Neural progenitor cell (in vitro differentiated cells): ENCODE data around the gene NOXO1.

Source experiments
- EZH2 ChIP-seq: fragments of 200-600 bp; sonication (generic); IDR thresholded peaks from 2 replicates; pipeline ENCODE4 v1.6.1; 2017; ENCODE audit warnings: antibody characterized with exemption, mild to moderate bottlenecking, moderate library complexity
- EZH2phosphoT487 ChIP-seq: fragments of 200-600 bp; sonication (generic); IDR thresholded peaks from 2 replicates; pipeline ENCODE4 v1.6.1; 2017; ENCODE audit warnings: antibody characterized with exemption
- TF ChIP-seq, protein P1 (sequence below): fragments of 200-600 bp; sonication (generic); IDR thresholded peaks from 2 replicates; pipeline ENCODE4 v1.5.1; 2017; ENCODE audit warnings: antibody characterized with exemption, mild to moderate bottlenecking

DNA sequence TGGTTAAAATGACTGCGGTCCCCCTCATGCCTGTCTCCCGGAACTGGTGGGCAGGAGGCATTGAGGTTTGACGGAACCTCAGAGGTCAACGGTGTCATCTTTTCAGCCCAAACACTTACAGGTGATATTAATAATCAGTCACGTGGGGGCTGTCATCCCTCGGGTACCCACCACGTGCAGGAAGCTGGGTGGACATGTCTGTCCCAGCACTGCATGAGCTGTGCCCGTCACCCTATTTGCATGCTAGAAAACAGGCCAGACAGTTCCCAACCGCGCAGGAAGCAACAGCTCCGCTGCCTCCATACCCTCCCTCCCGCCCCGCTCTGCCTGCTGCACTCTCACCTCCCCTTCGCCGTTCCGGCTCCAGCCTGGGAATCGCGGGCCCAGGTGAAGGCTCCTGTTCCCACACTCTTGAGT, 9.9 kb upstream of the NOXO1 start:
- TF ChIP-seq, protein P1, sequence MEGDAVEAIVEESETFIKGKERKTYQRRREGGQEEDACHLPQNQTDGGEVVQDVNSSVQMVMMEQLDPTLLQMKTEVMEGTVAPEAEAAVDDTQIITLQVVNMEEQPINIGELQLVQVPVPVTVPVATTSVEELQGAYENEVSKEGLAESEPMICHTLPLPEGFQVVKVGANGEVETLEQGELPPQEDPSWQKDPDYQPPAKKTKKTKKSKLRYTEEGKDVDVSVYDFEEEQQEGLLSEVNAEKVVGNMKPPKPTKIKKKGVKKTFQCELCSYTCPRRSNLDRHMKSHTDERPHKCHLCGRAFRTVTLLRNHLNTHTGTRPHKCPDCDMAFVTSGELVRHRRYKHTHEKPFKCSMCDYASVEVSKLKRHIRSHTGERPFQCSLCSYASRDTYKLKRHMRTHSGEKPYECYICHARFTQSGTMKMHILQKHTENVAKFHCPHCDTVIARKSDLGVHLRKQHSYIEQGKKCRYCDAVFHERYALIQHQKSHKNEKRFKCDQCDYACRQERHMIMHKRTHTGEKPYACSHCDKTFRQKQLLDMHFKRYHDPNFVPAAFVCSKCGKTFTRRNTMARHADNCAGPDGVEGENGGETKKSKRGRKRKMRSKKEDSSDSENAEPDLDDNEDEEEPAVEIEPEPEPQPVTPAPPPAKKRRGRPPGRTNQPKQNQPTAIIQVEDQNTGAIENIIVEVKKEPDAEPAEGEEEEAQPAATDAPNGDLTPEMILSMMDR = no peak
- TF ChIP-seq EZH2 (peak; percentile 63), EZH2phosphoT487 (peak; percentile 56)
